ENCODE measurements around the gene FABP7.

The FABP7 gene

GRCh38 chr6:122758927-122759334, 20.6 kb upstream of the FABP7 start:
- ATAC-seq (peak; percentile 91), DNase-seq (no peak)

GRCh38 chr6:122760330-122760729, 19.2 kb upstream of the FABP7 start:
- ATAC-seq, result no peak
- no peak for DNase-seq

- DNase-seq, result no peak
- no peak for ATAC-seq
Measured at GRCh38 chr6:122766256-122766655, 13.3 kb upstream of the FABP7 start.

- ATAC-seq (no peak), DNase-seq (no peak)
Measured at GRCh38 chr6:122770835-122771601, 8.5 kb upstream of the FABP7 start.

GRCh38 chr6:122772724-122773415, 6.6 kb upstream of the FABP7 start:
- ATAC-seq (no peak), DNase-seq (no peak)

GRCh38 chr6:122775975-122776374, 3.5 kb upstream of the FABP7 start:
- DNase-seq (no peak), ATAC-seq (no peak)

GRCh38 chr6:122778302-122778701, 1.2 kb upstream of the FABP7 start:
- ATAC-seq (no peak), DNase-seq (no peak)

GRCh38 chr6:122778985-122779661, 393 bp upstream of the FABP7 start:
- ATAC-seq, result no peak

GRCh38 chr6:122780114-122780513, 598 bp downstream of the FABP7 start:
- ATAC-seq (no peak), DNase-seq (no peak)

More at GRCh38 chr6:122778985-122779661, 393 bp upstream of the FABP7 start:
- DNase-seq, result no peak

GRCh38 chr6:122781716-122782115, 2.2 kb downstream of the FABP7 start:
- ATAC-seq (no peak), DNase-seq (no peak)

- DNase-seq (no peak), ATAC-seq (no peak)
Measured at GRCh38 chr6:122783401-122783800, 3.9 kb downstream of the FABP7 start.

- no peak for ATAC-seq
Measured at GRCh38 chr6:122785891-122786290, 6.4 kb downstream of the FABP7 start.

GRCh38 chr6:122787721-122788120, 8.2 kb downstream of the FABP7 start:
- no peak for ATAC-seq

More at GRCh38 chr6:122785891-122786290, 6.4 kb downstream of the FABP7 start:
- no peak for DNase-seq

GRCh38 chr6:122788208-122788607, 8.7 kb downstream of the FABP7 start:
- DNase-seq (no peak), ATAC-seq (no peak)

More at GRCh38 chr6:122787721-122788120, 8.2 kb downstream of the FABP7 start:
- no peak for DNase-seq

- no peak for ATAC-seq
- DNase-seq, result no peak
Measured at GRCh38 chr6:122788663-122789181, 9.2 kb downstream of the FABP7 start.

- DNase-seq (peak; percentile 41), ATAC-seq (peak; percentile 84)
Measured at GRCh38 chr6:122789182-122790027, 9.9 kb downstream of the FABP7 start, which contains the start of gene SMPDL3A. Gene SMPDL3A (plus strand): TSS chr6:122789258. CDS start chr6:122789347, 89 bp downstream.

GRCh38 chr6:122790028-122790422, 10.5 kb downstream of the FABP7 start:
- ATAC-seq, result no peak
- no peak for DNase-seq

- ATAC-seq (no peak), DNase-seq (no peak)
Measured at GRCh38 chr6:122790423-122791309, 11.2 kb downstream of the FABP7 start.

- DNase-seq (no peak), ATAC-seq (no peak)
Measured at GRCh38 chr6:122791310-122791679, 11.8 kb downstream of the FABP7 start.

- DNase-seq (no peak), ATAC-seq (no peak)
Measured at GRCh38 chr6:122792766-122793165, 13.2 kb downstream of the FABP7 start.

- no peak for ATAC-seq
- DNase-seq, result no peak
Measured at GRCh38 chr6:122797537-122797936, 18.0 kb downstream of the FABP7 start.

Measured in stimulated activated naive CD8-positive, alpha-beta T cell treated with anti-CD3 and anti-CD28 coated beads, Interleukin-15, Interleukin-2, amounts not matched to agents 100 U/mL and 50 U/mL, for 24 hours (primary cell).